GM21576 (cell line): ENCODE data around the gene PRKD1.
"Not testable (repeated sequence)": the region's sequence is repeated elsewhere in the genome, so short reads cannot be mapped to it uniquely, and the experiment has no call there.

Experiments
- ATAC-seq: cut with Tn5 transposase; IDR thresholded peaks from one replicate; pipeline ENCODE4 v1.9.1; 2021; ENCODE audit warnings: mild to moderate bottlenecking, moderate library complexity; ENCODE audit not compliant: unreplicated experiment

Gene PRKD1

GRCh38 chr14:29840369-29840892 lies 87.2 kb downstream of the PRKD1 start:
- not testable (repeated sequence) for ATAC-seq

GRCh38 chr14:29839691-29840090 lies 88.0 kb downstream of the PRKD1 start:
- ATAC-seq: not testable (repeated sequence)

GRCh38 chr14:29838752-29839151 lies 88.9 kb downstream of the PRKD1 start:
- ATAC-seq: no peak

- ATAC-seq: no peak
Observed at GRCh38 chr14:29836395-29836794, 91.3 kb downstream of the PRKD1 start.

GRCh38 chr14:29832042-29832441 lies 95.6 kb downstream of the PRKD1 start:
- ATAC-seq: no peak

- no peak for ATAC-seq
Observed at GRCh38 chr14:29829851-29830250, 97.8 kb downstream of the PRKD1 start.

GRCh38 chr14:29823816-29824215 lies 103.8 kb downstream of the PRKD1 start:
- no peak for ATAC-seq

GRCh38 chr14:29822430-29822709 lies 105.3 kb downstream of the PRKD1 start:
- no peak for ATAC-seq

GRCh38 chr14:29821661-29822429 lies 105.8 kb downstream of the PRKD1 start:
- ATAC-seq: no peak

- ATAC-seq: no peak
Observed at GRCh38 chr14:29821242-29821641, 106.4 kb downstream of the PRKD1 start.

GRCh38 chr14:29820785-29821184 lies 106.9 kb downstream of the PRKD1 start:
- ATAC-seq: no peak

- no peak for ATAC-seq
Observed at GRCh38 chr14:29817767-29818405, 109.8 kb downstream of the PRKD1 start.

- ATAC-seq: no peak
Observed at GRCh38 chr14:29815016-29815674, 112.5 kb downstream of the PRKD1 start.

- ATAC-seq: no peak
Observed at GRCh38 chr14:29814156-29815015, 113.3 kb downstream of the PRKD1 start.

GRCh38 chr14:29810682-29811081 lies 117.0 kb downstream of the PRKD1 start:
- ATAC-seq: no peak

- no peak for ATAC-seq
Observed at GRCh38 chr14:29810064-29810463, 117.6 kb downstream of the PRKD1 start.

- ATAC-seq: no peak
Observed at GRCh38 chr14:29806124-29806517, 121.5 kb downstream of the PRKD1 start.

- ATAC-seq: no peak
Observed at GRCh38 chr14:29805415-29806123, 122.1 kb downstream of the PRKD1 start.

- no peak for ATAC-seq
Observed at GRCh38 chr14:29804481-29805266, 123.0 kb downstream of the PRKD1 start.

- no peak for ATAC-seq
Observed at GRCh38 chr14:29803045-29803444, 124.6 kb downstream of the PRKD1 start.
